HG02884 (cell line): ENCODE measurements around the gene CTXND2.
"Not testable (repeated sequence)": the region's sequence is repeated elsewhere in the genome, so short reads cannot be mapped to it uniquely, and the experiment has no call there.

Experiments
- ATAC-seq: cut with Tn5 transposase; IDR thresholded peaks from one replicate; pipeline ENCODE4 v1.9.1; 2021; ENCODE audit warnings: mild to moderate bottlenecking, moderate library complexity; ENCODE audit not compliant: unreplicated experiment

CTXND2 gene

GRCh38 chr1:150887018-150887417 lies at the start of gene CTXND2:
TSS of gene CTXND2 (plus strand) at chr1:150887136. CDS start at chr1:150912315, 25,179 bp downstream.
- ATAC-seq, result no peak

- ATAC-seq, result not testable (repeated sequence)
Observed at GRCh38 chr1:150840850-150841249, 46.1 kb upstream of the CTXND2 start.

GRCh38 chr1:150841626-150842025 lies 45.3 kb upstream of the CTXND2 start:
- no peak for ATAC-seq

- ATAC-seq, result no peak
Observed at GRCh38 chr1:150842343-150842742, 44.6 kb upstream of the CTXND2 start.

GRCh38 chr1:150842964-150843363 lies 44.0 kb upstream of the CTXND2 start:
- no peak for ATAC-seq

- no peak for ATAC-seq
Observed at GRCh38 chr1:150843474-150843873, 43.5 kb upstream of the CTXND2 start.

GRCh38 chr1:150846473-150847146 lies 40.3 kb upstream of the CTXND2 start:
- ATAC-seq, result no peak

GRCh38 chr1:150850801-150851362 lies 36.1 kb upstream of the CTXND2 start:
- ATAC-seq, result not testable (repeated sequence)

- not testable (repeated sequence) for ATAC-seq
Observed at GRCh38 chr1:150852734-150853133, 34.2 kb upstream of the CTXND2 start.

- ATAC-seq, result no peak
Observed at GRCh38 chr1:150863724-150864123, 23.2 kb upstream of the CTXND2 start.

GRCh38 chr1:150864200-150864599 lies 22.7 kb upstream of the CTXND2 start:
- ATAC-seq, result not testable (repeated sequence)

- ATAC-seq, result no peak
Observed at GRCh38 chr1:150869683-150870082, 17.3 kb upstream of the CTXND2 start.

- no peak for ATAC-seq
Observed at GRCh38 chr1:150872572-150872971, 14.4 kb upstream of the CTXND2 start.

- no peak for ATAC-seq
Observed at GRCh38 chr1:150873521-150873920, 13.4 kb upstream of the CTXND2 start.

- ATAC-seq, result no peak
Observed at GRCh38 chr1:150874455-150875196, 12.3 kb upstream of the CTXND2 start.

GRCh38 chr1:150875197-150876118 lies 11.5 kb upstream of the CTXND2 start:
- ATAC-seq, result no peak

- ATAC-seq, result peak; percentile 25
Observed at GRCh38 chr1:150876119-150876454, 10.8 kb upstream of the CTXND2 start.

GRCh38 chr1:150878931-150879330 lies 8.0 kb upstream of the CTXND2 start:
- not testable (repeated sequence) for ATAC-seq

- ATAC-seq, result no peak
Observed at GRCh38 chr1:150881331-150882070, 5.4 kb upstream of the CTXND2 start.

GRCh38 chr1:150883121-150883520 lies 3.8 kb upstream of the CTXND2 start:
- not testable (repeated sequence) for ATAC-seq
